Mesendoderm (in vitro differentiated cells): ENCODE measurements around the gene CCDC69.
"Not testable (repeated sequence)": the region's sequence is repeated elsewhere in the genome, so short reads cannot be mapped to it uniquely, and the experiment has no call there.

Source experiments
- DNase-seq: peaks from one replicate; pipeline ENCODE4 v3.0.0; 2013
- H2AK5ac ChIP-seq: 2 replicates; pipeline ENCODE4 v1.6.1; 2013; ENCODE audit warnings: low read length, inconsistent platforms
- H2BK120ac ChIP-seq: 2 replicates; pipeline ENCODE4 v1.6.1; 2013; ENCODE audit warnings: low read depth, mild to moderate bottlenecking, low read length, moderate library complexity, mixed read lengths
- H2BK15ac ChIP-seq: replicated peaks from 2 replicates; pipeline ENCODE4 v1.6.1; 2013; ENCODE audit warnings: low read depth, mild to moderate bottlenecking, moderate library complexity
- H2BK5ac ChIP-seq: 2 replicates; pipeline ENCODE4 v1.6.1; 2013; ENCODE audit warnings: low read length, inconsistent platforms
- H3K18ac ChIP-seq: 2 replicates; pipeline ENCODE4 v1.6.1; 2013; ENCODE audit warnings: mild to moderate bottlenecking, low read length, mixed read lengths
- H3K23ac ChIP-seq: one replicate; pipeline ENCODE4 v1.6.1; 2013; ENCODE audit warnings: low read length
- H3K27ac ChIP-seq: 2 replicates; pipeline ENCODE4 v1.5.1; 2013; ENCODE audit warnings: low read depth, mild to moderate bottlenecking, inconsistent platforms, low read length, moderate library complexity
- H3K27me3 ChIP-seq: 2 replicates; pipeline ENCODE4 v1.6.1; 2013; ENCODE audit warnings: low read length, control low read depth, mild to moderate bottlenecking, inconsistent platforms; ENCODE audit not compliant: insufficient read depth, poor library complexity
- H3K36me3 ChIP-seq: 2 replicates; pipeline ENCODE4 v1.6.1; 2013; ENCODE audit warnings: low read length, inconsistent platforms; ENCODE audit not compliant: control insufficient read depth, insufficient read depth
- H3K4ac ChIP-seq: one replicate; pipeline ENCODE4 v1.6.1; 2013; ENCODE audit warnings: low read depth, mild to moderate bottlenecking, low read length, moderate library complexity
- H3K4me1 ChIP-seq: 2 replicates; pipeline ENCODE4 v1.6.1; 2013; ENCODE audit warnings: low read depth, low read length, inconsistent platforms; ENCODE audit not compliant: control insufficient read depth
- H3K4me2 ChIP-seq: 2 replicates; pipeline ENCODE4 v1.6.1; 2013; ENCODE audit warnings: low read length
- H3K4me3 ChIP-seq: 2 replicates; pipeline ENCODE4 v1.5.1; 2013; ENCODE audit warnings: mild to moderate bottlenecking, low read length
- H3K56ac ChIP-seq: one replicate; pipeline ENCODE4 v1.6.1; 2013; ENCODE audit warnings: low read length
- H3K79me1 ChIP-seq: 2 replicates; pipeline ENCODE4 v1.6.1; 2013; ENCODE audit warnings: low read length, inconsistent platforms
- H3K79me2 ChIP-seq: 2 replicates; pipeline ENCODE4 v1.6.1; 2013; ENCODE audit warnings: mild to moderate bottlenecking, low read length; ENCODE audit not compliant: control insufficient read depth, insufficient read depth
- H3K9ac ChIP-seq: 2 replicates; pipeline ENCODE4 v1.6.1; 2013; ENCODE audit warnings: low read length, inconsistent platforms
- H4K5ac ChIP-seq: one replicate; pipeline ENCODE4 v1.6.1; 2013; ENCODE audit warnings: low read length
- H4K8ac ChIP-seq: one replicate; pipeline ENCODE4 v1.6.1; 2013; ENCODE audit warnings: low read depth, mild to moderate bottlenecking, control low read depth, low read length, moderate library complexity
- WGBS: extraction: QIAGEN DNeasy Blood & Tissue Kit; methylation state at CpG from one replicate; pipeline ENCODE4 v1.1.7; 2013; ENCODE audit warnings: low lambda C conversion rate, missing lambda C conversion rate; ENCODE audit not compliant: insufficient coverage; ENCODE audit errors: extremely low coverage; 5-methylcytosine and 5-hydroxymethylcytosine counted together

Gene CCDC69

DNA sequence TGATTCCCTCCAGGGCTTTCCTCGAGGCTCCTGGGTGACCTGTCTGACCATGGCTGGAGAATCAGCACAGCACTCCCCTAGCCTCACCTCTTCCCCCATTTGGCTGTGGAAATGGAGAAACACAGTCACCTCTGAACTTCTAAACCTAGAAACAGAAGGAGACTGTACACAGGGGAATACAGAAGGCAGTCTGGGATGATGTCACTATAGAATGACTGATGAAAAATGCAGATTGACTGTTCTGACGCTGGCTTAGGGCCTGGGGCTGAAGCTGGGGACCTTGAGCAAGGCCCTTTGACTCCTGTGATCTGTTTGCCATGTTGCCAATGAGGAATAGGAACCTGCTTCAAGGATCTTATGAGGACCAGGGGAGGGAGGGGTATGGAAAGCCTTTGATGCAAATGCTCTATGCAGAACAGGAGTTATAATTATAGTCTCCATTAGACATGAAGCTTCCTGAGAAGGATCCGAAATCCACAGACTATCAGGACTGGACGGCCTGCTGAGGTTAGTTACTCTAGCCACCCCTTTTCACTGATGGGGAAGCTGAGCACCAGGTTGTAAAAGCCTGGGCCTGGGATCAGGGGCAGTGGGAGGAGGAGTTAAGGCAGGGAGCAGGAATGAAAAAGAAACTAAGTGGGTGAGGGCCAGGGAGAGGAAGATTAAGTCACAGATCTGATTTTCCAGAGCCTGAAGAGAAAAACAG, 41.9 kb downstream of the CCDC69 start:
- H3K9ac ChIP-seq, result no peak overlapping the region
- H4K5ac ChIP-seq, result no peak overlapping the region
- H3K36me3 ChIP-seq, result no peaks in the 10 kb centered on the region
- H3K4me1 ChIP-seq, result no peaks in the 10 kb centered on the region
- no peaks in the 10 kb centered on the region for H3K79me2 ChIP-seq
- H3K27ac ChIP-seq, result no peak overlapping the region
- H3K27me3 ChIP-seq, result no peaks in the 10 kb centered on the region
- no peak overlapping the region for H2BK120ac ChIP-seq
- H3K4me2 ChIP-seq, result no peak overlapping the region
- H2BK15ac ChIP-seq, result no peak overlapping the region
- no peak for DNase-seq
- H2BK5ac ChIP-seq, result no peak overlapping the region
- H3K4ac ChIP-seq, result no peak overlapping the region
- WGBS, result no CpG with 5 or more reads among the region's 4 CpGs
- no peak overlapping the region for H3K56ac ChIP-seq
- no peak overlapping the region for H3K23ac ChIP-seq
- no peaks in the 10 kb centered on the region for H3K79me1 ChIP-seq
- no peak overlapping the region for H3K18ac ChIP-seq
- H4K8ac ChIP-seq, result no peak overlapping the region
- no peak overlapping the region for H2AK5ac ChIP-seq
- H3K4me3 ChIP-seq, result no peak overlapping the region

DNA sequence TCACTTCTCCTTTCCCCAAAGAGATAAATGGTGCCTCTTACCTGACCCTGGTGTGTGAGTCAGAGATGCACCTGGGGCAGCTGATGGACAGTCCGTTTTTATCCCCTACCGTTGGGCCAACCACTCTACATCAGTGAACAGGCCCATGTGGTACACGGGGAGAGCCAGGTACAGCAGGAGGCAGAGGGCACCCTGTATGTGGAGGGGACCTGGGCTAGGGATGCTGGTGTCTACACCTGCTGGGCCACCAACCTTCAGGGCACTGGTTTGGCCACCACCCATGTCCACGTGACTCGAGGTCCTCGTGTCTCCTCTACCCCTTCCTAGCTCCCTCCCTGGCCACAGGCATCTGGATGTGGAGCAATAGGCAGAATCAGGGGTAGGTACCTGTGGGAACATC, 43.6 kb downstream of the CCDC69 start:
- WGBS, result no CpG with 5 or more reads among the region's 6 CpGs
- H3K36me3 ChIP-seq, result no peaks in the 10 kb centered on the region
- H3K18ac ChIP-seq, result no peak overlapping the region
- no peak overlapping the region for H2BK5ac ChIP-seq
- H3K4me2 ChIP-seq, result no peak overlapping the region
- no peak overlapping the region for H2AK5ac ChIP-seq
- H3K4ac ChIP-seq, result no peak overlapping the region
- no peak overlapping the region for H2BK120ac ChIP-seq
- H3K27me3 ChIP-seq, result no peaks in the 10 kb centered on the region
- no peak overlapping the region for H4K8ac ChIP-seq
- H3K79me1 ChIP-seq, result no peaks in the 10 kb centered on the region
- H4K5ac ChIP-seq, result no peak overlapping the region
- no peak overlapping the region for H2BK15ac ChIP-seq
- H3K23ac ChIP-seq, result no peak overlapping the region
- no peaks in the 10 kb centered on the region for H3K79me2 ChIP-seq
- no peak overlapping the region for H3K27ac ChIP-seq
- no peak overlapping the region for H3K9ac ChIP-seq
- DNase-seq, result no peak
- no peak overlapping the region for H3K56ac ChIP-seq
- no peak overlapping the region for H3K4me3 ChIP-seq
- H3K4me1 ChIP-seq, result no peaks in the 10 kb centered on the region

DNA sequence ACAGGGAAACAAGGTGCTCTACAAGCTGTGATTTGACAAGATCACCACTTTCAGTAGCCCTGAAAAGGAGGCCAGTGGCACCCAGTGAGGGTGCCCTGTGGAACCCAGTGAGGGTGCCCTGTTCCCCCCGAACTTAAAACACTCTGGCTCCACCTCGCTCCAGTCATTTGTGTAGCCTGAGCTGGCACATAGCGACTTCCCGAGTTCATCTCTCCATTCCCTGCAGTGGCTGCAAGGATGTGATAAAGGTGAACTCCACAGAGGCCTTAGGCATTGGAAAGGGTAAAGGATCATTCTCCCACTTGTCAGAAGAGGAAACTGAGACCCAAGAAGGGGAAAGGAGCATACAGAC, 44.4 kb downstream of the CCDC69 start:
- Histone ChIP-seq H3K79me1 (no peaks in the 10 kb centered on the region), H4K5ac (no peak overlapping the region), H3K56ac (no peak overlapping the region), H3K23ac (no peak overlapping the region), H3K4me2 (no peak overlapping the region), H3K4ac (no peak overlapping the region), H2AK5ac (no peak overlapping the region), H3K4me1 (no peaks in the 10 kb centered on the region), H3K27me3 (no peaks in the 10 kb centered on the region), H2BK5ac (no peak overlapping the region), H4K8ac (no peak overlapping the region), H2BK15ac (no peak overlapping the region), H3K4me3 (no peak overlapping the region), H3K36me3 (no peaks in the 10 kb centered on the region), H3K27ac (no peak overlapping the region), H2BK120ac (no peak overlapping the region), H3K9ac (no peak overlapping the region), H3K18ac (no peak overlapping the region), H3K79me2 (no peaks in the 10 kb centered on the region)
- no peak for DNase-seq
- WGBS, result no CpG with 5 or more reads among the region's 4 CpGs

DNA sequence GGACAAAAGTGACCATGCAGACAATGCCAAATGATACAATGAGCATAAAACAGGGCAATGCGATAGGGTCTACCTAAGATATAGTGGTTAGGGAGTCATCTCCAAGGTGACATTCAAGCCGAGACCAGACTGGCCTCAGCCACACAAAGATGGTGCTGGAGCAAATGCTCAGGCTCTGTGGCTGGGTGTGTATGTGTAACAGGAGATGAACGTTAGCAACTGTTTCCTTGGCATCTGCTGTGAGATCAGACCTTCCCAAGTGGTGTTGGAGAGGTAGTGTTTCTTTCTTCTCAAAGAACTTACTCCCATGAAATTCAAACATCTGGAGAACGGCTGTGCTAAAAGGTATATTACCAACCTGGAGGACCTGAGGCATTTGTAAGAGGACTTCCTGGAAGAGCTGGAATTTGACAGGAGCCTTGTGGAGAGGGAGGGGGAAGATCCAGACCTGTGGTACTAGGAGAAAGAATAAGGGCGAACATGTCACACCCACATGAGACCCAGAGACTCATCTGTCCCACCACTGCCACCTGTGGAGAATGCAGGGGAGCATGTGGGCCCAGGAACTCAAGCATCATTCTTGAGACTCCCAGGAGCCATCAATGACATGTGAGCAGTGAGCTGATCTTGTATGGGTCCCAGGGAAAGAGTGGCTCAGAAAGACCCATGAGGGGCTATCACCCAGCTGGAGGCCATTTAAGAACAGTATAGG, 45.0 kb downstream of the CCDC69 start:
- H3K79me1 ChIP-seq, result no peaks in the 10 kb centered on the region
- WGBS, result no CpG with 5 or more reads among the region's 5 CpGs
- H2BK15ac ChIP-seq, result no peak overlapping the region
- no peak overlapping the region for H3K27ac ChIP-seq
- no peak for DNase-seq
- no peak overlapping the region for H2BK5ac ChIP-seq
- no peak overlapping the region for H2BK120ac ChIP-seq
- H4K5ac ChIP-seq, result no peak overlapping the region
- H3K4me2 ChIP-seq, result no peak overlapping the region
- no peak overlapping the region for H3K9ac ChIP-seq
- no peak overlapping the region for H4K8ac ChIP-seq
- no peaks in the 10 kb centered on the region for H3K79me2 ChIP-seq
- H3K4ac ChIP-seq, result no peak overlapping the region
- H3K4me1 ChIP-seq, result no peaks in the 10 kb centered on the region
- H3K23ac ChIP-seq, result no peak overlapping the region
- no peak overlapping the region for H3K18ac ChIP-seq
- H3K27me3 ChIP-seq, result no peaks in the 10 kb centered on the region
- no peak overlapping the region for H3K56ac ChIP-seq
- no peaks in the 10 kb centered on the region for H3K36me3 ChIP-seq
- H2AK5ac ChIP-seq, result no peak overlapping the region
- no peak overlapping the region for H3K4me3 ChIP-seq

DNA sequence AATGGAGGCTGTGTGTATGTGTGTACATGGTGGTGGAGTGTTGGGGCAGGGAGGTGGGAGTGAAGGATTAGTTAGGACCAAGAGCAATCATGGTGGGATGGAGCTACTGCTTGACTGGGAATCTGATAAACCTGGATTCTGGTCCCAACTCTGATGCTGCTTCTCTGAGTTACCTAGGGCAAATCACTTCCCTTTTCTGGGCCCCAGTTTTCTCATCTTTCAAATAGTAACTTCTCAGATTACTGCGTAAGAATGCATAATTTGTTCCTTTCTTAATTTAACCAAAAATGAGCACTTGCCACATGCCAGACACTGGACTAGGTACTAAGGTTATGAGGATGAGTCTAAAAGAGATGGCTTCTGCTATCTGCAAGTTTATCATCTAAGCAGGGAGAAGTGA, 45.5 kb downstream of the CCDC69 start:
- Histone ChIP-seq H2BK15ac (no peak overlapping the region), H3K4me3 (no peak overlapping the region), H3K9ac (no peak overlapping the region), H3K79me2 (no peaks in the 10 kb centered on the region), H3K79me1 (no peaks in the 10 kb centered on the region), H3K56ac (no peak overlapping the region), H2BK5ac (no peak overlapping the region), H4K8ac (no peak overlapping the region), H4K5ac (no peak overlapping the region), H3K18ac (no peak overlapping the region), H3K4me2 (no peak overlapping the region), H3K27ac (no peak overlapping the region), H3K23ac (no peak overlapping the region), H3K4me1 (no peaks in the 10 kb centered on the region), H3K36me3 (no peaks in the 10 kb centered on the region), H3K27me3 (no peaks in the 10 kb centered on the region), H2AK5ac (no peak overlapping the region), H2BK120ac (no peak overlapping the region), H3K4ac (no peak overlapping the region)
- no CpG with 5 or more reads among the region's 1 CpG for WGBS
- no peak for DNase-seq

DNA sequence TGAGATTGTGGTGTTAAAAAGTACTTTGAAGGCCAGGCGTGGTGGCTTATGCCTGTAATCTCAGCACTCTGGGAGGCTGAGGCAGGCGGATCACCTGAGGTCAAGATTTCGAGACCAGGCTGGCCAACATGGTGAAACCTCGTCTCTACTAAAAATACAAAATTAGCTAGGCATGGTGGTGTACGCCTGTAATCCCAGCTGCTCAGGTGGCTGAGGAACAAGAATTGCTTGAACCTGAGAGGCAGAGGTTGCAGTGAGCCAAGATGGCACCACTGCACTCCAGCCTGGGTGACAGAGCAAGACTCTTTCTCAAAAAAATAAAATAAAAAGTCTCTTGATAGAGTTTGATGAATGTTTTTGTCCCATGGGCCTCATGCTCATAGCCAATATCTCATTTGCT, 47.6 kb downstream of the CCDC69 start:
- not testable (repeated sequence) for H3K27me3 ChIP-seq, H2BK120ac ChIP-seq, H3K27ac ChIP-seq, H4K8ac ChIP-seq, H3K4me3 ChIP-seq, H2BK5ac ChIP-seq, H3K9ac ChIP-seq, H2BK15ac ChIP-seq, DNase-seq, H2AK5ac ChIP-seq, H3K79me1 ChIP-seq, H3K18ac ChIP-seq, H3K56ac ChIP-seq, H3K23ac ChIP-seq, H3K36me3 ChIP-seq, H3K79me2 ChIP-seq, H3K4me2 ChIP-seq, H3K4ac ChIP-seq, H3K4me1 ChIP-seq, H4K5ac ChIP-seq
- WGBS, result no CpG with 5 or more reads among the region's 5 CpGs
